A549 (cell line): Measurements from ENCODE around the gene EIF2B1. TPM values are rescaled to one million over a fixed set of nuclear protein-coding genes. Genes with fewer than 3 reads are reported as not detected.
A peak's percentile ranks its signal among the peaks of the same experiment; 100 is the strongest.

Experiments
- ATAC-seq, 2 experiments: fragments of 200-7000 bp in 1 of 2; fragments of >200 bp in 1 of 2; cut with Nextera tagmentation in 1 of 2; cut with Tn5 transposase in 1 of 2; 3 replicates each; pipeline versions ENCODE4 v1.8.0 to v1.9.1; 2018 to 2020; ENCODE audit warnings: mild to moderate bottlenecking in 1 of 2, moderate library complexity in 1 of 2
- CTCF ChIA-PET: fragments of 300-600 bp; sonication (Branson Sonifier 250); formaldehyde crosslinking; extraction: SDS; loops from one replicate; lab custom pipeline; 2021; ENCODE audit warnings: antibody characterized with exemption, inconsistent platforms; lab: Yijun Ruan, JAX
- POLR2A ChIA-PET: fragments of 350-600 bp; formaldehyde crosslinking; extraction: SDS; loops from one replicate; lab custom pipeline; 2021; ENCODE audit warnings: antibody characterized with exemption, inconsistent platforms; lab: Yijun Ruan, JAX
- DNase-seq, 2 experiments: peaks; one replicate each; pipeline versions ENCODE4 v3.0.0 to v3.0.0-alpha.2; 2011 to 2016; ENCODE audit warnings: low read depth in 1 of 2, low spot score in 1 of 2
- FAIRE-seq: peaks from 2 replicates; lab custom pipeline; 2011; peaks lifted over from hg19 to GRCh38; lab: Jason Lieb, UNC
- H3K27ac ChIP-seq, 2 experiments: fragments of >200 bp; sonication (Bioruptor Twin); formaldehyde crosslinking; 3 replicates each; pipeline ENCODE4 v1.5.1; 2016 to 2017
- H3K4me1 ChIP-seq: fragments of >200 bp; sonication (Bioruptor Twin); formaldehyde crosslinking; 3 replicates; pipeline ENCODE4 v1.6.1; 2016
- H3K4me2 ChIP-seq: fragments of >200 bp; sonication (Bioruptor Twin); formaldehyde crosslinking; 3 replicates; pipeline ENCODE4 v1.6.1; 2016
- H3K4me3 ChIP-seq: fragments of >200 bp; sonication (Bioruptor Twin); formaldehyde crosslinking; 3 replicates; pipeline ENCODE4 v1.5.1; 2016
- H3K9me3 ChIP-seq: fragments of >200 bp; sonication (Bioruptor Twin); formaldehyde crosslinking; 3 replicates; pipeline ENCODE4 v1.6.1; 2016
- BHLHE40 ChIP-seq: IDR thresholded peaks from 2 replicates; pipeline ENCODE4 v1.6.1; 2012; ENCODE audit warnings: low read depth, low read length, inconsistent platforms
- CBX8 ChIP-seq: fragments of 200-600 bp; sonication (generic); IDR thresholded peaks from 2 replicates; pipeline ENCODE4 v1.6.1; 2016
- CHD4 ChIP-seq: fragments of 200-600 bp; sonication (generic); IDR thresholded peaks from 2 replicates; pipeline ENCODE4 v1.6.1; 2016; ENCODE audit warnings: antibody characterized with exemption, mild to moderate bottlenecking, borderline replicate concordance
- EHF ChIP-seq: fragments of 250-450 bp; sonication (Bioruptor Pico); IDR thresholded peaks from 2 replicates; pipeline ENCODE4 v1.5.0; 2020; ENCODE audit warnings: mild to moderate bottlenecking
- GATA3 ChIP-seq: IDR thresholded peaks from 2 replicates; pipeline ENCODE4 v1.6.1; 2012; ENCODE audit warnings: borderline replicate concordance
- HDAC2 ChIP-seq: fragments of 200-600 bp; sonication (generic); IDR thresholded peaks from 2 replicates; pipeline ENCODE4 v1.6.1; 2016
- HEYL ChIP-seq: fragments of 250-450 bp; sonication (Bioruptor Pico); IDR thresholded peaks from 2 replicates; pipeline ENCODE4 v1.8.0; 2021; ENCODE audit warnings: mild to moderate bottlenecking, moderate library complexity
- HOXA7 ChIP-seq: fragments of 250-450 bp; sonication (Bioruptor Pico); IDR thresholded peaks from 2 replicates; pipeline ENCODE4 v1.5.0; 2020; ENCODE audit warnings: mild to moderate bottlenecking, moderate library complexity
- HOXB13 ChIP-seq: fragments of 250-450 bp; sonication (Bioruptor Pico); IDR thresholded peaks from 2 replicates; pipeline ENCODE4 v1.5.0; 2020; ENCODE audit warnings: low read depth, mild to moderate bottlenecking, moderate library complexity
- MAFK ChIP-seq: fragments of 450-650 bp; IDR thresholded peaks from 2 replicates; pipeline ENCODE4 v1.6.1; 2014; ENCODE audit not compliant: partially characterized antibody
- MAZ ChIP-seq: fragments of 150-350 bp; IDR thresholded peaks from 2 replicates; pipeline ENCODE4 v1.6.1; 2014; ENCODE audit warnings: antibody characterized with exemption, low read depth, low read length, borderline replicate concordance
- MYC ChIP-seq: IDR thresholded peaks from 2 replicates; pipeline ENCODE4 v1.6.1; 2012; ENCODE audit warnings: mild to moderate bottlenecking, inconsistent platforms, low read length, improper control_type of control experiment, borderline replicate concordance
- NPAS2 ChIP-seq: fragments of 250-450 bp; sonication (Bioruptor Pico); IDR thresholded peaks from 2 replicates; pipeline ENCODE4 v1.8.0; 2022; ENCODE audit warnings: mild to moderate bottlenecking, moderate library complexity, borderline replicate concordance
- PHF8 ChIP-seq: fragments of 200-600 bp; sonication (generic); IDR thresholded peaks from 2 replicates; pipeline ENCODE4 v1.6.1; 2016; ENCODE audit warnings: low read depth, mild to moderate bottlenecking, antibody characterized with exemption, moderate library complexity, borderline replicate concordance
- POLR2A ChIP-seq: IDR thresholded peaks from 2 replicates; pipeline ENCODE4 v1.6.1; 2012; ENCODE audit warnings: mild to moderate bottlenecking, low read length
- RNF2 ChIP-seq: fragments of 200-600 bp; sonication (generic); IDR thresholded peaks from 2 replicates; pipeline ENCODE4 v1.6.1; 2016; ENCODE audit warnings: low read depth, mild to moderate bottlenecking, antibody characterized with exemption, moderate library complexity, borderline replicate concordance
- SMC3 ChIP-seq: fragments of >200 bp; sonication (Bioruptor Twin); formaldehyde crosslinking; IDR thresholded peaks from 3 replicates; pipeline ENCODE4 v1.6.1; 2018; ENCODE audit warnings: inconsistent platforms
- ZC3H11A ChIP-seq: fragments of 450-650 bp; IDR thresholded peaks from 2 replicates; pipeline ENCODE4 v1.6.1; 2014; ENCODE audit warnings: antibody characterized with exemption, mild to moderate bottlenecking
- ZNF302 ChIP-seq: fragments of 250-450 bp; sonication (Bioruptor Pico); IDR thresholded peaks from 2 replicates; pipeline ENCODE4 v1.9.0; 2021; ENCODE audit warnings: inconsistent platforms, mild to moderate bottlenecking, moderate library complexity
- WGBS: methylation state at CpG from one replicate; pipeline ENCODE4 v1.1.6; 2017; ENCODE audit errors: missing lambda C conversion rate; 5-methylcytosine and 5-hydroxymethylcytosine counted together
- polyA plus RNA-seq, 4 experiments: library from polyadenylated mRNA; depleted of rRNA in 3 of 4; stranded (reverse); fragments of >200 nt; fragmentation: RNase III in 1 of 4; extraction: RNeasy Plus Mini Kit Qiagen cat#74134 plus additional on column Dnase treatment in 1 of 4; gene quantifications; 2 replicates in 3 of 4; 3 replicates in 1 of 4; pipeline ENCODE4 v1.2.3, GENCODE V29; 2011 to 2017
- TF ChIP-seq, protein P1 (sequence below): IDR thresholded peaks from 2 replicates; pipeline ENCODE4 v1.6.1; 2012; ENCODE audit warnings: low read depth, borderline replicate concordance
- TF ChIP-seq, protein P2 (sequence below): fragments of >200 bp; sonication (Bioruptor Twin); formaldehyde crosslinking; IDR thresholded peaks from 3 replicates; pipeline ENCODE4 v1.5.1; 2016

EIF2B1 gene
- polyA plus RNA-seq, 2 of the 4 experiments (the other 2 are of a cell fraction), result 35.7 to 55.1 TPM

DNA sequence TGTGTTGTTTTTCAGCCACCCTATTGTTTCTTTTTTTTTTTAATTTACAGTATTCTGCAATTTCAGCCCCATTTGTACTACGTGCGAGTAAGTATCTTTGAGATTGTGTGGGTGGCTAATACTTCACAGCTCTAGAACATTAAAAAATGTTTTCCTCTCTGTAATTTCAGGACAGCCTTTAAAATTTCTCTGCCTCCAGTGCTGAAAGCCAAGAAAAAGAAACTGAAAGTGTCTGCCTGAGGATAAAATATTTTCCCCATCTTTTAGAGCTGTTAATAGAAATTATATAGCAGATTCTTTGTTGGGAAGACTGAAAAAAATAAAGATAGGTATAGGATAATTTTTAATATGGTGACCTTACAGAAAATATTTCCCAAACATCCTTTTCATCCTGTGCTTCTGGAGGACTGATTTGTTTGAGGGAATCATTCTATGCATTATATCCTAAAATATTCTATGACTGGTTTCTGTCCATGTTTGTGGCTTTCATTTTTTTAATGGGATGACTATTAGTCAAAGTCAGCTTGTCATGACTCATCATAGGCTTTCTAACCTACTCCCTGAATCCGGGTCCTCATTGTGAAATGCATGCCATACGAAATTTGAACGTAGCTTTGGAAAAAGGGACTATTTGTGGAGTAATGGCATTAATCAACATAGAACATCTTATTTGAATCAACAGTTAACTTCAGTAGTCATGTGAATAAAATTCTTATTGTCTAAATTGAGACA, 26.7 kb upstream of the EIF2B1 start (continued):
- peak; percentile 43 for TF ChIP-seq MAFK
- TF ChIP-seq MAZ, result no peak
- no peak for TF ChIP-seq ZNF302 (CRISPR knock-in tag)

DNA sequence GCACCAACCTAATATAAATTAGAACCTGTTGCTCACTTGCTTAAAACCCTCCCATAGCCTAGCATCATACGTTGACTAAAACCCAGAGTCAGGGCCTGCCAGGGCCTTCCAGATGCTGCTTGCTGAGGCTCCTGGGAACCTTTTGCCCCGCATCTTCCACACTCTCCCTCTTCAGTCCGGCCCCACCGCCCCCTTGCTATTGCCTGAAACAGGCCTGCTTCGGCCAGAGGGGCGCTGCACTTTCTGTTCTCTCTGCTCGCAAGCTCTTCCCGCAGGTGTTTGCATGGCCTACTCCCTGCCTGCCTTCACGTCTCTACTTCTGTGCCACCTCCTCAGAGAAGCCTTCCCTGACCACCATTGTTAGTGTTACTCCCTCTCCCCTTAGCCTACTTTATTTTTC, 23.7 kb upstream of the EIF2B1 start:
- Histone ChIP-seq H3K4me2 (no peak overlapping the region), H3K4me1 (peaks cover 16% of the 10 kb centered on the region), H3K27ac (no peak overlapping the region), H3K4me3 (no peak overlapping the region), H3K9me3 (no peaks in the 10 kb centered on the region)
- POLR2A ChIA-PET, result no interaction called here
- ATAC-seq (no peak), DNase-seq (no peak)
- 93% methylated on average over 9 of the region's 9 CpGs for WGBS
- CTCF ChIA-PET, result interaction anchor here (0.6 to 1.2 kb wide), 2 partner anchors 10 to 313 kb away, joined by 4 read pairs; no protein-coding TSS in a partner anchor
- TF ChIP-seq RNF2, result no peak
- TF ChIP-seq, all 56 proteins: peak for 0
- FAIRE-seq, result no peak

DNA sequence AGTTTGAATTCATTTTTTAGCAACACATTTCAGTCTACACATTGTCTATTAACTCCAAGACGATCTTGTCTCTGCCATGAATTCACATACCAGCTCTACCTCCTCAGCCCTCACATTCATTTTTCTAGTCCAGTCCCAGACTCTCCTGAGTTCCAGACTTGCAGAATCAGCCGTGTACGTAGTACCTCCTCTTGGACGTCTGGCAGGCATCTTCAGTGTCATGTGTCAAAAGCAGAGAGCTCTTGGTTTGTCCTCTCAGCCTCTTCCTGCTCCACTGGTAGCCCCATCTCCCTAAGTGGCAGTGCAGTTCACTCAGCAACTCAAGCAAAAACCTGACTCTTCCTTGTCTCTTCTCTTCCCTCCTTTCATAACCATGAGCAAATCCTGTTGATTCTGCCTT, 22.9 kb upstream of the EIF2B1 start:
- Histone ChIP-seq H3K4me3 (no peak overlapping the region), H3K9me3 (no peaks in the 10 kb centered on the region), H3K27ac (no peak overlapping the region), H3K4me1 (peaks cover 16% of the 10 kb centered on the region), H3K4me2 (no peak overlapping the region)
- CTCF ChIA-PET, result interaction anchor here (0.6 to 1.2 kb wide), 3 partner anchors 9 to 381 kb away, joined by 3 to 4 read pairs (median 4); no protein-coding TSS in a partner anchor
- TF ChIP-seq, protein P1, sequence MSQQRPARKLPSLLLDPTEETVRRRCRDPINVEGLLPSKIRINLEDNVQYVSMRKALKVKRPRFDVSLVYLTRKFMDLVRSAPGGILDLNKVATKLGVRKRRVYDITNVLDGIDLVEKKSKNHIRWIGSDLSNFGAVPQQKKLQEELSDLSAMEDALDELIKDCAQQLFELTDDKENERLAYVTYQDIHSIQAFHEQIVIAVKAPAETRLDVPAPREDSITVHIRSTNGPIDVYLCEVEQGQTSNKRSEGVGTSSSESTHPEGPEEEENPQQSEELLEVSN, result no peak
- TF ChIP-seq PHF8 (no peak), CBX8 (no peak), ZNF302 (CRISPR knock-in tag) (no peak)
- FAIRE-seq, result no peak
- POLR2A ChIA-PET, result no interaction called here
- 78% methylated on average over 4 of the region's 4 CpGs for WGBS
- no peak for ATAC-seq
- DNase-seq, result no peak

DNA sequence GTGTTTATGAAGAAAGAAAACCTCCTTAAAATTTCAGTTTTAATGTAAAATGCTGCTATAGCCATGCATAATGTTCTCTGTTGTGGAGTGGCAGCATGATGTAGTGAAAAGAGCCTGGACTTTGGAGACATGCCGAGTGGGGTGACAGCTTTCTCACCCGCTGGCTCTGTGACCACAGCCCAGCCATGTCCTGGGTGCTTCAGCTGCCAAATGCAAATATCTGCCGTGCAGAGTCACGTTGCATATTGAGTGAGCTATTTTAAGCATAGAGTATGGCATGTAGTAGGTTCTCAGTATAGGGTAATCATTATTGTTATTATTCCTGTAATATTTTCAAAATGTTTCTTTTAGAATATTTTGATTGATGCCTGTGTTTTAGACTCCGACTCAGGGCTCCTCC, 21.9 kb upstream of the EIF2B1 start:
- ChIA-PET CTCF (no interaction called here), POLR2A (no interaction called here)
- TF ChIP-seq POLR2A, result no peak
- no peak for TF ChIP-seq CHD4
- no peak for TF ChIP-seq EHF
- no peak for TF ChIP-seq GATA3
- no peak for TF ChIP-seq ZC3H11A
- no peak for TF ChIP-seq SMC3
- TF ChIP-seq, protein P2, sequence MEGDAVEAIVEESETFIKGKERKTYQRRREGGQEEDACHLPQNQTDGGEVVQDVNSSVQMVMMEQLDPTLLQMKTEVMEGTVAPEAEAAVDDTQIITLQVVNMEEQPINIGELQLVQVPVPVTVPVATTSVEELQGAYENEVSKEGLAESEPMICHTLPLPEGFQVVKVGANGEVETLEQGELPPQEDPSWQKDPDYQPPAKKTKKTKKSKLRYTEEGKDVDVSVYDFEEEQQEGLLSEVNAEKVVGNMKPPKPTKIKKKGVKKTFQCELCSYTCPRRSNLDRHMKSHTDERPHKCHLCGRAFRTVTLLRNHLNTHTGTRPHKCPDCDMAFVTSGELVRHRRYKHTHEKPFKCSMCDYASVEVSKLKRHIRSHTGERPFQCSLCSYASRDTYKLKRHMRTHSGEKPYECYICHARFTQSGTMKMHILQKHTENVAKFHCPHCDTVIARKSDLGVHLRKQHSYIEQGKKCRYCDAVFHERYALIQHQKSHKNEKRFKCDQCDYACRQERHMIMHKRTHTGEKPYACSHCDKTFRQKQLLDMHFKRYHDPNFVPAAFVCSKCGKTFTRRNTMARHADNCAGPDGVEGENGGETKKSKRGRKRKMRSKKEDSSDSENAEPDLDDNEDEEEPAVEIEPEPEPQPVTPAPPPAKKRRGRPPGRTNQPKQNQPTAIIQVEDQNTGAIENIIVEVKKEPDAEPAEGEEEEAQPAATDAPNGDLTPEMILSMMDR, result no peak
- no peak for TF ChIP-seq HDAC2
- no peak for TF ChIP-seq MYC
- TF ChIP-seq HOXA7 (CRISPR knock-in tag), result no peak
- TF ChIP-seq, protein P1, result no peak
- TF ChIP-seq HEYL (CRISPR knock-in tag), result no peak
- TF ChIP-seq HOXB13, result no peak
- TF ChIP-seq NPAS2, result no peak
- no peak for TF ChIP-seq BHLHE40
- TF ChIP-seq CBX8, result no peak
- Histone ChIP-seq H3K4me1 (peaks cover 11% of the 10 kb centered on the region), H3K9me3 (no peaks in the 10 kb centered on the region), H3K27ac (no peak overlapping the region), H3K4me3 (no peak overlapping the region), H3K4me2 (no peak overlapping the region)
- ATAC-seq, result no peak
- 90% methylated on average over 5 of the region's 5 CpGs for WGBS
- DNase-seq, result no peak
- no peak for FAIRE-seq
